ENCODE results near the gene PJA2.

DNA sequence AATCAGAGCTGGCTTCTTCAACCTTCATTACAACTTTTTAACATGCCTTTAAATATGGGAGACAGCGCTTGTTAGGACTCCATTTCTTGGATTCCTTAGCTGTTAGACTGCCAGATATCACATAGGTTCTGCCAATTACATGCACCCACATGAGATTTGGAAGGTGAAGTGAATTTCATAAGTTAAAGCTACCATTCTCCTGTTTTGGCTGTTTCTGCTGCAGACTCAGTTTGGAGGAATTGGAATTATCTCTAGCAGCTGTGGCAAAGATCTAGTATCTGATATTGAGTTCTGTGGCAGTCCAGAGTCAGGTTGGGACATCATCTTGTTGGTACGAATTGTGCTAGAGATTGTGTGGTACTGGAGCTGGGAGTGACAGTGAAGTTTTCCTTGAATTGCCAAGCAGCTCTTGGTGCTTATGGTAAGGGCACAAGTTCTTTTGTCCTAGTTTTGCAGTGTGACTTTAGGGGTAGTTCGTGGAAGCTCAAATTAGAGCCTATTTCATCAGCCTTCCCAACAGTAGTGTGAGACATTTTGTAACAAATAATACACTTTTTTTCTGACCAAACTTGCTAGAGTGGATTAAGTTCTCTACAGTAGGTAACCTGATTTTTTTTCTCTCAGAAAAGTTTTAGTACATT is 9.1 kb upstream of the PJA2 start:
- no peak for TF ChIP-seq EZH2 (IDR thresholded peaks at IDR 0.05; ENCODE audit: borderline replicate concordance, insufficient read depth, low read length, poor library complexity, severe bottlenecking)
- no peak for TF ChIP-seq CTCF (IDR thresholded peaks at IDR 0.05; ENCODE audit: poor library complexity, severe bottlenecking)
- no peak for TF ChIP-seq RAD21 (conservative IDR thresholded peaks at IDR 0.05)
- TF ChIP-seq EP300 (conservative IDR thresholded peaks at IDR 0.05; ENCODE audit: poor library complexity, severe bottlenecking) = no peak
- no peak for TF ChIP-seq SMC3 (conservative IDR thresholded peaks at IDR 0.05; ENCODE audit: poor library complexity)
- TF ChIP-seq POLR2AphosphoS5 (IDR thresholded peaks at IDR 0.05) = no peak
- TF ChIP-seq MXI1 (conservative IDR thresholded peaks at IDR 0.05; ENCODE audit: poor library complexity, severe bottlenecking) = no peak
